ES-I3 (cell line): ENCODE measurements around the gene ACTG1.
"Not testable (repeated sequence)": the region's sequence is repeated elsewhere in the genome, so short reads cannot be mapped to it uniquely, and the experiment has no call there.

Experiments
- H3K36me3 ChIP-seq: 2 replicates; pipeline ENCODE4 v1.6.1; 2013; ENCODE audit warnings: mild to moderate bottlenecking, low read length, control low read depth, moderate library complexity; ENCODE audit not compliant: insufficient read depth
- H3K4me1 ChIP-seq: 2 replicates; pipeline ENCODE4 v1.6.1; 2013; ENCODE audit warnings: mild to moderate bottlenecking, control low read depth, low read length; ENCODE audit not compliant: insufficient read depth
- H3K9ac ChIP-seq: 2 replicates; pipeline ENCODE4 v1.6.1; 2013; ENCODE audit warnings: low read depth, mild to moderate bottlenecking, low read length, moderate library complexity
- H3K9me3 ChIP-seq: 2 replicates; pipeline ENCODE4 v1.6.1; 2013; ENCODE audit warnings: mild to moderate bottlenecking, low read length, moderate library complexity; ENCODE audit not compliant: control insufficient read depth, insufficient read depth

The ACTG1 gene

GRCh38 chr17:81531998-81532404 is 19.4 kb upstream of the ACTG1 start:
- H3K36me3 ChIP-seq, H3K9me3 ChIP-seq, H3K4me1 ChIP-seq, H3K9ac ChIP-seq: not testable (repeated sequence)

- not testable (repeated sequence) for H3K4me1 ChIP-seq, H3K36me3 ChIP-seq, H3K9ac ChIP-seq, H3K9me3 ChIP-seq
Measured at GRCh38 chr17:81531013-81531412, 18.4 kb upstream of the ACTG1 start.

GRCh38 chr17:81529437-81529803 is 16.8 kb upstream of the ACTG1 start:
- Histone ChIP-seq H3K36me3 (no peaks in the 10 kb centered on the region), H3K9ac (no peak overlapping the region), H3K4me1 (no peaks in the 10 kb centered on the region), H3K9me3 (no peaks in the 10 kb centered on the region)

- no peak overlapping the region for H3K9ac ChIP-seq
- no peaks in the 10 kb centered on the region for H3K4me1 ChIP-seq
- H3K36me3 ChIP-seq: no peaks in the 10 kb centered on the region
- H3K9me3 ChIP-seq: no peaks in the 10 kb centered on the region
Measured at GRCh38 chr17:81528651-81529436, 16.2 kb upstream of the ACTG1 start.

- Histone ChIP-seq H3K36me3 (no peaks in the 10 kb centered on the region), H3K9me3 (no peaks in the 10 kb centered on the region), H3K4me1 (no peaks in the 10 kb centered on the region; the same call in 1 of the 2 replicates), H3K9ac (no peak overlapping the region)
Measured at GRCh38 chr17:81528384-81528650, 15.7 kb upstream of the ACTG1 start.

- H3K4me1 ChIP-seq: no peaks in the 10 kb centered on the region; the same call in 1 of the 2 replicates
- no peak within 1 kb of the TSS for H3K9ac ChIP-seq
- H3K9me3 ChIP-seq: no peaks in the 10 kb centered on the region
- no peaks in the 10 kb centered on the region for H3K36me3 ChIP-seq
Measured at GRCh38 chr17:81527591-81528383, 15.2 kb upstream of the ACTG1 start, which contains the start of gene FSCN2. FSCN2 (plus strand) TSS chr17:81528377; CDS start chr17:81528532, 155 bp downstream.

GRCh38 chr17:81526662-81527571 is 14.3 kb upstream of the ACTG1 start:
- Histone ChIP-seq H3K9me3 (no peaks in the 10 kb centered on the region), H3K4me1 (no peaks in the 10 kb centered on the region; the same call in 1 of the 2 replicates), H3K36me3 (no peaks in the 10 kb centered on the region), H3K9ac (no peak overlapping the region)

GRCh38 chr17:81524865-81525159 is 12.2 kb upstream of the ACTG1 start:
- Histone ChIP-seq H3K9me3 (no peaks in the 10 kb centered on the region), H3K36me3 (no peaks in the 10 kb centered on the region), H3K4me1 (peaks cover 6% of the 10 kb centered on the region), H3K9ac (no peak overlapping the region)

- Histone ChIP-seq H3K9me3 (no peaks in the 10 kb centered on the region), H3K4me1 (peaks cover 6% of the 10 kb centered on the region), H3K9ac (no peak overlapping the region), H3K36me3 (no peaks in the 10 kb centered on the region)
Measured at GRCh38 chr17:81524039-81524864, 11.7 kb upstream of the ACTG1 start.

GRCh38 chr17:81523402-81524038 is 10.9 kb upstream of the ACTG1 start:
- Histone ChIP-seq H3K9me3 (no peaks in the 10 kb centered on the region), H3K9ac (no peak overlapping the region), H3K36me3 (no peaks in the 10 kb centered on the region), H3K4me1 (peaks cover 6% of the 10 kb centered on the region)

- Histone ChIP-seq H3K9me3 (no peaks in the 10 kb centered on the region), H3K36me3 (no peaks in the 10 kb centered on the region), H3K4me1 (peaks cover 13% of the 10 kb centered on the region), H3K9ac (no peak overlapping the region; the same call in 1 of the 2 replicates)
Measured at GRCh38 chr17:81522491-81523401, 10.1 kb upstream of the ACTG1 start.

- Histone ChIP-seq H3K4me1 (peaks cover 27% of the 10 kb centered on the region), H3K9me3 (no peaks in the 10 kb centered on the region), H3K9ac (peak overlapping the region; percentile 49; the same call in 1 of the 2 replicates), H3K36me3 (no peaks in the 10 kb centered on the region)
Measured at GRCh38 chr17:81520021-81520901, 7.7 kb upstream of the ACTG1 start.
